HL-60/S4 treated with retinoic acid at 250 ng/mL for 4 days and 3 days (cell line): ENCODE measurements around the gene SGIP1.
"Not testable (repeated sequence)": the region's sequence is repeated elsewhere in the genome, so short reads cannot be mapped to it uniquely, and the experiment has no call there.

ENCODE experiments used
- in situ Hi-C: fragments of 300-500 bp; cut with MboI; formaldehyde crosslinking; loops from 2 replicates; pipeline ENCODE4 v1.7.0; 2022; ENCODE audit warnings: low sequenced_read_pairs

Gene SGIP1

DNA sequence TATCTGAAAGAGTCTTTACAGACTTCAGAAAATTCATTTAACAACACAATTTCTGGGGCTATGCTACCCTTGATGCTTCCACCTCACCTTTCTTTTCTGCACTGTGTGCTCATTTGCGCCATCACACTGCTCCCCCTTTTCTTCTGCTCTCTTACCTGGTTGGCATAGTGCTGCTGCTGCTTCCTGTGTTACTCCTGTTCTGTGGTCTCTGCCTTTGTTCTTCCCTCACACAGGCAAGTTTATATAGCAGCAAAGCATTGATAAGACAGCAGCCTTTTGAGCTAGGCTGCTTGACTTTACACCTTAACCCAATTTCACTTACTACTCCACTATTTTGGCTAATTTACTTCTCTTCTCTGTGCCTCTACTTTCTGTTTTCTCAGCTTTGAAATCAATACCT, 18.3 kb downstream of the SGIP1 start:
- in situ Hi-C loops, result no loop called here

DNA sequence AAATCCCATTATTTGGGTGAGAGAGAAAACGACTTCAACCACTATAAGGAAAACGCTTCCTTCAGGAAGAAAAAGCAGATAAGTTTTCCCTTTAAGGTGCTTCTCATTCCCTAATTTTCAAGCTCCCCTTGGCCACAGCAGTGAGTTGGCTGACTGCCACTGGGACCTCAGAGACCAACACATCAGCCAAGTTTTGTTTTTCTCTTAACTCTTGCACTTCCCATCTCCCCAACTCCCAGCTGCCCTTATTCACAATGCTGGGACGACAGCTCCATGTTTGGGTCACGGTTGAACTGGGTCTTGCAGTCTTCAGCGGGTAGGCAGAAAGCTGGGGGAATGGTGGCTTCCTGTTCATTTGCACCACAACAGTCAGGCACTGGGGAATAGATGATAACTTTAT, 18.9 kb downstream of the SGIP1 start:
- in situ Hi-C loops, result no loop called here

DNA sequence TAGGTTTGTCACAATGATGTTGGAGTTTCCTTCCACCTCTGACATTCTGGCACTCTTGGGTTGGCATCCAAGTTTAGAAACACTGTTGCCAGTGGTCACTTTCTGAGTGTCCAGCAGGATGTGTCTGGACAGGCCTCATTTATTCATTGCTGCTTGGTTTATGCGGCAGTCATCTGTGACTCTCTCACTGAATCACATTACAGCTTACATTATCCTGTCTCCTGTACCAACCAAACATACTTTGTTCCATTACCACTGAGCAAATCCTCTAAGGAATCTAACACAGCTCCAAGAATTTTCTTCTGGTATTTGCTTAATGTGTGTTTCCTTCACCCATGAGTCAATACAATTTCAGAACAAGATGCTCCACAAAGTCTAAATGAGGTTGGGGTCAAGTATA, 19.9 kb downstream of the SGIP1 start:
- in situ Hi-C loops, result no loop called here

DNA sequence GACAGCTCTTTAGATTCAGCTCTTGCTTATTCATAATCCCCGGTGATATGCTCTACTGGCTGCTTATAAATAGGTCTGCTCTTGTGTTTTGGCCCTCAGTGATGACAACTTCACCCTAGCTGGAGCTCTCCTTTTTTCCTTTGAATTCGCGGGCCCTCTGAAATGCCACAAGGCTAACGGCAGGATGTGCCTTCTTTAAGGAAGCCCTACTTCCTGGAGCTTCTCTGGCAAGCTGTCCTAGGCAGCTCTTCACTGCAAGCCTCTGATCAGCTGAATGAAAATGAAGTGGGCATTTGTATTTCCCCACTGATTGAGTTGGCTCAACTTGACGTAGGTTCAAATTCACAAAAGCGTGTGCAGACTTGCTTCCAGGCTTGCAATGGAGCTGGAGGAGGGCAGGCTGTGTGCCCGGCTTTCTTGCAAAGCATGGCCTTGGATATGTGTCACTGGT, 22.2 kb downstream of the SGIP1 start:
- in situ Hi-C loops, result no loop called here

DNA sequence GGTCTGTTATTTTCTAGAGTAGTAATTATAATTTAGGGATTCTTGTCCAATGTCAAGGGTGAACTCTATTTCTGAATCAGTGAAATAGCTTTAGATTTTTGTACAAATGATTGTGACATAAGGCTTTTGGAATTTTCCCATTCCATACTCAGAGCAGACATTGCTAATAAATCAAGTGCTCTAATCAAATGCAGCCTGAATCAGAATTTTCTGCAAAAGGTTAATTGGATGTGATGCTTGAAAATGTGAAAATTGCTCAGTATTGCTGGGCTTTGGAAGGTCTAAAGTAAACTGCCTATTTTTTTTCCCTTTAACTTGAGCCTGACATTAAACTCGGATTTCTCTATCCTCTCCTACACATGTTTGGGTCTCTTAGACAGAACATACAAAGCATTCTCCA, 23.2 kb downstream of the SGIP1 start:
- in situ Hi-C loops, result no loop called here

DNA sequence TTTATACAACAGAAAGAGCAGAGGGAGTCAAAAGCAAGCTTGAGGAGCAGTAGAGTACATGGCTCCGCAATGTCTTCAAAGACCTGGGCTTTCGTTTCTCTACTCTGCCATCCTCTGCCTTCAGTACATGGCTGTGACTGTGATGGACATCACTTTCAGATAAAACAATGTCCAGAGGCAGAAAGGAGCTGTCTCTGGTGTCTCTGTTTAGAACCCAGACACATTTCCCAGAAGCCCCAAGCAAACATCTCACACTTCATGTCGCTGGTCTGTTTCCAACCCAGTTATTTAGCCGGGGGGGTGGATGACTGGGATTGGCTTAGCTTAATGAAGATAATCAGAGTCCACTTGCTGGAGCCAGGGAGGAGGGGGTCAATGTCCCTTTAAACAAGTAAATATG, 25.6 kb downstream of the SGIP1 start:
- in situ Hi-C loops, result no loop called here

DNA sequence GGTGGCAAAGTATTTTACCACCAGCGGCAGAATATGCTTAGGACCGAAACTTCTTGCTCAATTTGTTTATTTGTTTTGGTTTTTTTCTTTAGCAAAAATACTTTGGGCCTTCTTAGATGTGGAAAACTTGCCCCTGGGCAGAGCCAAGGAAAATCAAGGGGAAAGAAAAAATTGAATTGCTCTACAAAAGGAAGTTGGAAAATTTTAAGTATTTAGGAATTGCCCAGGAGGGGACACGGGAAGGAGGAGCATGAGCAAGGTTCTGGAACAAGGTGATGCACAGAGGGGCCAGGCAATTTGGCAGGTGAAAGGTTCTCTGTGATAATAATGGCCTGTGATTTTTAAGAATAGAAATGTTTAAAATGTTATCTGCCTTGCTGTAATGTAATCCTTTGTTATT, 28.6 kb downstream of the SGIP1 start:
- in situ Hi-C loops, result no loop called here

DNA sequence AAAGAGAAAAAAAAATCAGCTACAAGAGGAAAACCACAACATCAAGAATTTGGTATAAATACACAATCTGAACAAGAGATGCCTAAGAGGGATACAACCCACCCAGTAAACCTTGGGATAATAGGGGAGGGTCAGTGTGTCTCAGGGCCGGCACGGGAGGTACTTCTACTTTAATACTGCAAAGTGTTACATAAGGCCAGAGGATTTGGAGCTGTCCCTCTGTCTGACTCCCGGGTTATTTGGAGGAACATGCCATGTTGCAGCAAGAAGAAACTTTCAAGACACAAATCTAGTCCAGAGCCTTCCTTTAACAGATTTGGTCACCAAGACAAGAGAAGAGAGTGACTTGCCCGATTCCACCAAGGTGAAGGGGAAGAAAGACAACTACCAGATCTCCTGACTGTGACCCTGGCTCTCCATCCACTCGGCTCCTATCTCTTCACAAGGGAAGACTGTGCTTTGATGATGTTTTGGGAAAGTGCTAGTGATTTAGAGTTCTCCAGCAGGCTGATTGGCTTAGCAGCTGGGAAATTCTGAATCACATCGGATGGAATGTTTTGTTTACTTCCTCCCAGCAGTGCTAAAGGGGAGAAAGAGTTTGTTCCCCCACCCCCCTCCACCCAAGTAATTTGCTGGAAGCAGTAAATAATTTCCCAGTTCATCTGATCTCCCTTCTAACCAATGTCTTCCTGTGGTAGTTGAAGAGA, 29.3 kb downstream of the SGIP1 start:
- in situ Hi-C loops, result no loop called here

DNA sequence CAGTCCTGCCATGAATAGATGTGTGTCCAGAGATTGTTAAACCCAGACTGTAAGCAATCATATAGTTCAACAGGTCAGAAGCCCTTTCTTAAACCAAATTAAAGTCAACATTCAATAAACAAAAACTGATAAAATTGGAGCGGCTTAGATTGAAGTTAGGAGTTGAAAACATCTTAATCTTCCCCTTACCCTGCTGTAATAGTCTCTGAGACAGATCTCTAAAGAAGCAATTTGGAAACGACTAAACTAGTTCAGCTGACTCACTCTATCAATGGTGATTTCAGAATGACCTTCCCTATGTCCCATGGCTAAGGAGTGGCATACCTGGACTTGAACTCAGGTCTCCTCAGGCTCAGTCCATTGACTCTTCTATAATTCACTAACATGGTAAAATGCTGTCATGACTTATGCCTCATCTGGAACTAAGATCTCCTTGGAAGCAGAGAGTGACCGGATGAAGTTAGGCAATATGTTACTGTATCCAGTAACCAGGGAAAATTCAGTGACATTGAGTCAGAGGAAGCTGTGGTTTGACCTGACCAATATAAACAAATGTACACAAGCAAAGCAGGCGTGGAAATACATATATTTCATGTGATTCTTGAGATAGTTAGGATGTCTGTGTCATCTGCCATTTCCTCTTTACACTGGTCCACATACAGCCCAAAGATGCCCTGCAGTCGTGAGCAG, 30.1 kb downstream of the SGIP1 start:
- in situ Hi-C loops, result no loop called here

DNA sequence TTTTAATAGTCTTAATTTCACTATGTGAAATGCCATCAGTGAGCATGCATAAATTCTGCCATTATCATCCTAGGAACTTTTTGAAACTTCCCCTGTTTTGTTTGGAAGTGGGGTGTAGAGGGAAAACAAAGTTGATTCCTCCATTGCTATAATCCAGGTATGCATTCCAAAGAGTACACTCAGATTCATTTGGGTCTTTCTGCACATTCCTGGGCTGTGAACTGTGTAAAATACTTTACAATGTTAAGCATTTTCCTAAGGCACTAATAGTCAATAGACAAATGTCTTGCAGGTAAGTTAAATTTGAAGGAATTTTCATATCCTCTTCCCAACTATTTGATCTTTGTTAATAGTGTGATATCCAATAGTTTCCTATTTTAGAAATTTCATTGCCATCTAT, 36.2 kb downstream of the SGIP1 start:
- in situ Hi-C loops, result no loop called here

DNA sequence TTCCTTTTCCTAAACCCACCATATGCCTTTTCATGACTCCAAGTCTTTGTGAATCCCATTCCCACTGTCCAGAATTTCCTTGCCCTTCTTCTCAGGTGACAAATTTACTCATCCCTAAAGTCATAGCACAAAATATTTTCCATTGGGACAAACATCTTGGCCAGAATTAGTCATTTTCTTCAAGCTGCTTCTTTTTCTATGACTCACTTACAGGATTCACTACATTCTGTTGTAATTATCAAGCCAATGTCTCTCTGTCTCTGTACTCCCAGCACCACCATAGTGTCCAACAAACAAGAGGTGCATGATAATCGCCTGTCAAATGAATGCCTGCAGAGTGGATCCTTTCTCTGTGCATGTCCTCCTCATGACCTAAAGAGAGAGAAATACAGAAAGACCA, 37.8 kb downstream of the SGIP1 start:
- in situ Hi-C loops, result no loop called here

DNA sequence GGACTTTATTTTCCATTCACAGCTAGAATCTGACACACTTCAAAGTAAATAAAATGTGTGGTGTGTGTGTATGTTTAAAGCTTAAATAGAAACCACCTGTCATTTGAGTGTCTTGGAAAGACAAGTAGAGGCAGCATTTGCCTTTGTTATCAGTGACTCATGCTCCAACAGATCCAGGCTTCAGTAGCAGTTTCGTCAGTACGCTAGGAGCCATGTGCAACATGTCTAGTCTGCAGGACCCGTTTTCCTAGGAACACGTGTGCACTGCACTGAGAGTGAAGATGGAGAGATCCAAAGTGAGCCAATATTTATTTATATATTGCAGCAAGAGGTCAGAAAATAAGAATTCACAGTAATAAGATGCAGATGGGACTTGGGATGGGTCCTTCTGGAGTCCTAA, 41.8 kb downstream of the SGIP1 start:
- in situ Hi-C loops, result no loop called here

DNA sequence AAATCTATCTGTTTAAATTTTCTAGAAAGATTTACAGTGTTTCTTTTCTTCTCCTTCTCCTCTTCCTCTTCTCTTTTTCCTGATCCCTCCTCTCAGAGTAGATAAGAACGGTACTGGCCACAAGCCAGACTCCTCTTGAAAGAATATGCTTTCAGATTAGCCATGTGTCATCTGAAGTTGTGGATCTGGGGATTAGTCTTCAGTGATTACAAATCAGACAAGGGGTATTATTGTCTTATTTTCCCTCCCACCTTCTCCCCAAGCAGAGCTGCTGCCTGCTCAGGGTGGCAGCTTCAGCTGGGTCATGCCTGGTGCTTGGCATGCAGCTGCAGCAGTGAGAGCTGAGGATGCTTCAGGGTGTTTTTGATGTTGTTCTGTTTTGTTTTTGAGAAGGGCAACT, 42.7 kb downstream of the SGIP1 start:
- in situ Hi-C loops, result no loop called here

DNA sequence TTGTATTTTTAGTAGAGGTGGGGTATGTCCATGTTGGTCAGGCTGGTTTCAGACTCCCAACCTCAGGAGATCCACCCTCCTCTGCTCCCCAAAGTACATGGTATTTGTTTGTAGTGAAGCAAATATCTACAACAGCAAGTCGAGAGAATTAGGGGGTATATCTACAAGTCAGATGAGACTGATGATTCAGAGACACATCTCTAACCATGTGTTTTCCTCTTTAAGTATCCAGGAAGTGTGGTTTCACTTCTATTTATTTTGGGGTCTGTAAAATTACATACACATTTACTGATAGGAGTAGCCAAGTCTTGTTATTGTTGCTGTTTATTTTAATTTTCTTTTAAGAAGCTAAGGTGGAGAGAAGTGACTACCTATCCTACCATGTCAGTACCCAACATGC, 44.9 kb downstream of the SGIP1 start:
- in situ Hi-C loops, result no loop called here

DNA sequence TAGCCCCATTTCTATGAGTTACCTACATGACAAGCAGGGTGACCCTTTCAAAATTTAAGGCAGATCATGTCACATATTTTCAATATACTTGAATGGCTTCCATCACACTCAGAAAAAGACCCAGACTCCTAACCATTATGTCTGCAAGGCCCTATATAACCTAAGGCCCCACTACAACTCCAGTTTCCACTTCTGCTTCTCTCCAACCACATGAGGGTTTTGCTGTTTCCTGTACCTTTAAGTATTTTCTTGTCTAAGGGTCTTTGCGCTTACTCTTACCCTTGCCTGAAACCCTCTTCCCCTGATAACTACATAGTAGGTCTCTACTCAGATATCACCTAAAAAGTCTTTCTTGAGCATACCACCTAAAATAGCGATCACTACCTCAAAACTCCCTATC, 46.1 kb downstream of the SGIP1 start:
- in situ Hi-C loops, result no loop called here

DNA sequence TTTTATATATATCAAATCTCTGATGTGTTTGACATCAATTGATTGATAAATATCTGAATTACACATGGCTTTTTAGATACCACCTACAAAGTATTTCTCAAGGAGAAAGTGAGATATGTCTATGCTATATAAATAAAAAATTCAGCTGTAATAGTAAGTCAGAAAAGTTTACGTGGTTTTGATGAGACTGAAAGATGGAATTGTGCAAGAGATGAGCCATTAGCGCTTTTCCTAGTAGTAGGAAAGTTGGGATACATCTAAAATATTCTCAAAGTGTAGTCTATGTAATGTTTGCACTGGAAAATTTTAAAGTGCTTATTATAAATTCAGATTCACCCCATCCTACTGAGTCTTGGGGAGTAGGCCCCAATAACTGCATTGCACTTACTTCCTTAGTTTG, 49.1 kb downstream of the SGIP1 start:
- in situ Hi-C loops, result no loop called here

DNA sequence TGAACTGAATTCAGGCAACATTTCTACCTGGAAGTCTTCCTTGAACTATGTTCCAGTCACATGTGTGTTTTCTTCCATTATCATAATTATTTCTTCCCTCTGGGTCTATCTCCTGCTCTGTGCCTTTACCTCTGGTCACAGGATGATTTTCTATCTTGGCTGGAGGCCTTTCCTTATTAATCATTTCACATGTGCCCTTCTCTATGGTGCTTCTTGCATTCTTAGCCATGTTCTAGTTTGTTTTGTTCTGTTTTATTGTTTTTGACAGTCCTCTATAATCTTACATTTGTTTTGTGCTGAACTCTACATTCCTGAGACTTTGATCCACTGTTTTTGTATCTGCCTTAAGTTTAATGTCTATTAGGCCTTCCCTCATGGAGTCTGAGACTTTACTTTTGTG, 51.0 kb downstream of the SGIP1 start:
- in situ Hi-C loops, result no loop called here

DNA sequence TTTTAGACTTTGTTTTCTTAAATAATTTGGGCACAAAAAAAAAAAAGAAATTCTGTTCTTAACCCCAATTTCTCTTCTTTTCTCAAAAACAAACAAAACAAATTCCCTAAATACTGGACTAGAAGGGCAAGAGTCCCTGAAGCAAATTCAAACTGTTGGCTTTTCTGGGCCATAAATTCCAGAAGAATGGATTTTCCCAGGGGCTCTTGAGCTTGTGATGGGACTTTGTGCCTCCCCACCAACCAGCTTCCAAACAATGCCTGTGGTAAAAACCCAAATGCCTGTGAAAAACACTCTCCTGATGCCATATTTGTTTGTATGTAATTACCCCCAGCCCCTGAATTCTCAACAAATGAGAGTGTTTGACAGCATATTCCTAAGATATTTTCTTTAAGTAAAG, 55.4 kb downstream of the SGIP1 start:
- in situ Hi-C loops, result no loop called here

DNA sequence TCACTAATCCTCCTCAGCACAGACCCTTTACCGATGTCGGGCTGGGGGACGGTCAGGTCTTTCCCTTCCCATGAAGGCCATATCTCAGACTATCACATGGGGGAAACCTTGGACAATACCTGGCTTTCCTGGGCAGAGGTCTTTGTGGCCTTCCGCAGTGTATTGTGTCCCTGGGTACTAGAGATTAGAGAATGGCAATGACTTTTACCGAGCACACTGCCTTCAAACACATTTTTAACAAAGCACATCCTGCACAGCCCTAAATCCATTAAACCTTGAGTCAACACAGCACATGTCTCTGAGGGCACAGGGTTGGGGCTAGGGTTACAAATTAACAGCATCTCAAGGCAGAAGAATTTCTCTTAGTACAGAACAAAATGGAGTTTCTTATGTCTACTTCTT, 58.2 kb downstream of the SGIP1 start:
- in situ Hi-C loops, result not testable (repeated sequence)

DNA sequence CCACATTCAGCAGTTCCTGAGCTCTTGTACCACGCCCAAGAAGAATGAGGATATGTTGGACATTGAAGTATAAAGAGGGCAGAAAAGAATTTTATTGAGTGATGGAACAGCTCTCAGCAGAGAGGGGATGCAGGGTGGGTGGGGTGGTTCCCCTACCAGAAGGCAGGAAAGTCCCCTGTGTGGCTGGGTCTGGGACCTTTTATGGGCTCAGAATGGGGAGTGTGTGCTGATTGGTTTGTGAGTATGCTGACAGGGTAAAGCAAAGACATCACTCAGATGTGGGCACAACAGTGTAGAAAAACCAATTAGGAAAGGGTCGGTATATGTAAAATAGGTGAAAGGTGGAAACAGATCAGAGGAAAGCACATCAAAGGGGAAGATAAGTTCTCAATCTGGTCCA, 62.2 kb downstream of the SGIP1 start:
- in situ Hi-C loops, result no loop called here

DNA sequence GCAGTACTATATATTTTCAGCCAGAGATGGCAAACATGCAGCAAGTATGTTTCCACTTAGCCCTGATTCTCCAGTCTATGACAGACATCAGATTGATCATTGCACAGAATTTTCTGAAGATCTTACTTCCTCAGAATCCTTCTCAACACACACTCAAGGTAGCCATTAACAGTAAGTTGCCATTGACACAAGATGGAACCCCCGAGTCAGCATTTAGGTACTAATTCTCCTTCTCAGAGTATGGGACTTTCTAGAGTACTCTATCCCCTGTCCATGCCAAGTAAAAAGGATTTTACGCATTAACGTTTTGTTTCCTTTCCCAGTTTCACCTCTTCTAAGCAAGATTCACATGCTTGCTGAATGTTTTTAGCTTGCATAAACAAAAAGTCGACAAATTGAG, 63.5 kb downstream of the SGIP1 start:
- in situ Hi-C loops, result no loop called here

DNA sequence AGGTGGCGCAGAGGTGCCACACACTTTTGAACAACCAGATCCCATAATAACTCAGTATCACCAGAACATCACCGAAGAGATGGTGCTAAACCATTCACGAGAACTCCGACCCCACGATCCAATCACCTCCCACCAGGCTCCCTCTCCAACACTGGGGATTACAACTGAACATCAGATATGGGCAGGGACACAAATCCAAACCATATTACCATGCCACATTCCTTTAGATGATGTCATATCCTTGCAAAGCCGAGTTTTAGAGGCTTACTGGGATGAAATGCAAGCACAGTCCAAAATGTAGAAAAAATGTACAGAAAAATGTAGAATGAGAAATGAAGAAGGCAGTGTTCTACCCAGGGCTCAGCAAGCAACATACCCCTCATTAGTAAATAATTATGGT, 64.7 kb downstream of the SGIP1 start:
- in situ Hi-C loops, result no loop called here

DNA sequence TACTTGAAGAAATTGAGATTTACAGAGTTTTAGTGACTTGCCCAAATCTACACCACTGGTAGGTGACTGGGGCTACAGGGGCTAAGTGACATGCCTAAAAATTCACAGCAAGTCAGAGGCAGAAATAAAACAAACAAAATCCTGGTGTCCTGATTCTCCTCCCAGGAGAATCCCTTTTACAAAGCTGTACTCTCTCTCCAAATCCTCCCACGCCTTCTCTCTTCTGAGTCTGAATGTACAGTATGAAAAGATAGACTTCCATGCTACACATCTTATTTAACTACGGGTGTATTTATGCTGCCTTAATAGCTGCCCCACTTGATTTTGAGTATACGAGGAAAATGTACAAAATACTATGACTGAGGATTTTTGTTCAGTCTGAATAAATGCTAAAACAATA, 65.4 kb downstream of the SGIP1 start:
- in situ Hi-C loops, result no loop called here
